Left renal cortex interstitium (tissue), 4 donors: ENCODE results near the gene CT83. TPM values are rescaled to one million over a fixed set of nuclear protein-coding genes. Genes with fewer than 3 reads are reported as not detected.

Source experiments
- DNase-seq, 4 donors: peaks; one replicate each; pipeline ENCODE4 v3.0.0-alpha.2; 2013; ENCODE audit warnings: low read depth in 4 of 4, low spot score in 2 of 4, missing footprints in 1 of 4
- polyA plus RNA-seq, 4 donors: library from polyadenylated mRNA; unstranded; fragments of 120-200 nt; gene quantifications; one replicate each; pipeline ENCODE4 v1.2.1, GENCODE V29; 2013; ENCODE audit not compliant: insufficient read length in 4 of 4

The CT83 gene, protein sequence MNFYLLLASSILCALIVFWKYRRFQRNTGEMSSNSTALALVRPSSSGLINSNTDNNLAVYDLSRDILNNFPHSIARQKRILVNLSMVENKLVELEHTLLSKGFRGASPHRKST
- polyA plus RNA-seq: not detected

DNA sequence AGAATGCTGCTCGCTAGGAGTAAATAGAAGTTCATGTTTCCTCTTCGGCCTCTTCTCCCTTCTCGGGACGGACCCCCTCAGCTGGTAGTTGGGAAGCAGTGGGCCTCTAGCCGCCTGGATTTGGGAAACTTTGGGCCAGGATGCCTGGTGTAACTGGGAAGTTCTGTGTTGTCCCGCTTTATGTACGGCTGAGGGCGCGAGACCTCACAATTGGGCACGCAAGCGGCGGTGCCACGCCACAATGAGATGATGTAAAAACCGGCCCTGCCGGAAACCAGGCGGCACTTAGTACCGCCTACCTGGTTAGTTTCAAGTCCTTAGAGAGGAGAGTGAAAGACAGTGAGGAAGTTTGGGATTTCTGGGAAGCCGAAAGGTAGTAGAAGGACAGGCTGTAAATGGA, at the start of gene CT83:
Gene CT83 (minus strand): TSS at position 155 of the 400 bp plus-strand sequence. CDS start 120 bp downstream, at position 35.
- no peak for DNase-seq

DNA sequence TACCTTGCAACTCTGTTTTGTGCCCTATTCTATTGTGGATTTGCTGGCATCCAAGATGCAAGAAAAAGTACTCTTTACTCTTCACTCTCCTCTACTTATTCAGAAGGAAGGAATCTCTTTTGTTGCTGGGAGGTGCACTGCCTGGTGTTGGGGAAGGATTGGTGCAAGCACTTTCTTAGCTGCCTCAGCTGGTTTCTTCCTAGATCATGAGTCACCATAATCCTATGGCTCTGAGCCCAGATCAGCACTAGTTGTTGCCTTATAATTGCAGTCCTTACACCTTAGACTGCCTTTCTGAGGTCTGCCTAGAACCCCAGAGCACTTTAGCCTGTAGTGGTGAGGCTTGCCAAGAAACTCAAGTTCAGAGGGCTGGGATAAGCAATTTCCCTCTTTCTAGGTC, 37.0 kb upstream of the CT83 start:
- no peak for DNase-seq

DNA sequence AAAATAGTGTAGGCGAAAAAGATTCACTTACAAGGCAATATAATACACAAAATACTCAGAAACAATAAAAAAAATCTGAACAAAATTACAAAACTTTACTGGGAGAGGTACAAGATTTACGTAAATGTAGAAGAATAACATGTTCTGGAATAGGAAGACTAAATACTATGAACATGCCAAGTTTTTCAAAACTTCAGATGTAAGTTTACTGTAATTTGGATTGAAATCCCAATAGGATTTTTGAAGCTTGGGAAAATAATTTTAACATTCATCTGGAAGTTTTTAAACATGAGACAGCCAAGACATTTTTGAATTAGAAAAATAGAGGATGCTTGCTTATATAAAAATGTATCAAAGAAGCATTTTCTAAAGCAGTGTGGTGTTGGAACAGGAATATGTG, 30.5 kb upstream of the CT83 start:
- DNase-seq: no peak

DNA sequence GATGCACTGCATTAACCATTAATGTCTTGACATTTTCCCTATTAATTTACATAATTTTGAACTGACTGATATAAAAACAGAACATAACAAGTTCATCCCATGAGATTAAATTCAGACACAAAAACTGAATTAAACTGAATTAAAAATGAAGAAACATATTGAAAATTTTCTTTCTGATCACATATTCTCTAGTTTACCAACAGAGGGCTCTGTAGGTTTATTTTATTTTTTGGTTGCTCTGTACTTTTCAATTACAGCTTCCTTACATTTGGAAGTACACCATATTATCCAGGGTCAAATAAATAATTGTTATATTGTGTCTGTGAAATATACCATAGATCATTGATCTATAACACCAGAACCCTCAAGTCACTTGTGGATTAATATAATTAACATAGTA, 27.3 kb upstream of the CT83 start:
- no peak for DNase-seq

DNA sequence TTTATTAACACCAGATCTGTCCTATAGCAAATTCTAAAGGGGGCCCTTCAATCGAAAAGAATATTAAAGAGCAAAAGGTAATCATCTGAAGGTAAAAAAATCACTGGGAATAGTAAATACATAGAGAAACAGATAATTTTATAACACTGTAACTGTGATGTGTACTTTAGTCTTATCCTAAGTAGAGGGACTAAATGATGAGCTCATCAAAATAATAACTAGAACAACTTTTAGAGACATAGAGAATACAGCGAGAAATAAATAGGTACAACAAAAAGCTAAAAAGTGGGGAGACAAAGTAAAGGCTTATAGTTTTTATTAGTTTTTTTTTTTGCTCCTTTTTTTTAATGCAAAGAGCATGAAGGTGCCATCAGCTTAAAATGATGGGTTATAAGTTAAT, 17.3 kb upstream of the CT83 start:
- DNase-seq: no peak

DNA sequence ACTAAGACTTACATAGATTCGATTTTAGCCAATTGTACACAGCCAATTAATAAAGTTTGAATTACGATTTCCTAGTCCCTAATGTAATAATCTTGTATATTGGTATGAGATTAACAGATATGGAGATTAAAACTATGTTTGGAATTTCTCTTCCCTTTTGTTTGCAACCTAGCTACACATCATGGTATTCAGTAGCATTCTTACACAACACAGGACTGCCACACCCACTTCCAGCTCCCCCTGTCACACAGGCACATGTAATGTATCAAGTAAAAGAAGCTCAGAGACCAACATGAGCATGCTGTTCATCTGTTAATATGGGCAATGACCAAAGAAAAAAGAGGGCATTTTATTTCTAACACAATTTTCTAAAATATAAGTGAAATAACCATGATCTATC, 13.6 kb downstream of the CT83 start:
- no peak for DNase-seq

DNA sequence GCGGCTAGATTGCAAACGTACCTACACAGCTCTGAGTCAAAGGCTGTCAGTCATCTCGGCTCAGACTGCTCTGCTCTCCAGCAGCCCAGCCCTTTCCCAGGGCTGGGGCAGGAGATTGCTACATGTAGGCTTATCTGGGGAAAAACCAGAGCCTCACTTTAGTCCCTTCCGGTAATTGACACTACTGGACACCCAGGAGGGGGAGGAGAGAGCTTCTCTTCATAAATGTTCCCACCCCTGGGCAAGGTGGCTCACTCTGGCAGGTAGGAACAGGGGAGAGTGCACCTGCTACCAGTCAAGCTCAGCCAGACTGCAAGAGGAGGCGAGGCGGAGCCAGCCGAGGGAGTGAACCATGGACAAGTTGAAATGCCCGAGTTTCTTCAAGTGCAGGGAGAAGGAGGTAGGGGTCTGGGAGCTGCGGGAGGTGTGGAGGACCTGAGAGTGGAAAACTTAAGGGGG, 26.4 kb downstream of the CT83 start, which contains the start of gene SLC6A14:
Gene SLC6A14 (plus strand): TSS at position 249 of the 459 bp plus-strand sequence. CDS start 104 bp downstream, at position 353.
- no peak for DNase-seq

DNA sequence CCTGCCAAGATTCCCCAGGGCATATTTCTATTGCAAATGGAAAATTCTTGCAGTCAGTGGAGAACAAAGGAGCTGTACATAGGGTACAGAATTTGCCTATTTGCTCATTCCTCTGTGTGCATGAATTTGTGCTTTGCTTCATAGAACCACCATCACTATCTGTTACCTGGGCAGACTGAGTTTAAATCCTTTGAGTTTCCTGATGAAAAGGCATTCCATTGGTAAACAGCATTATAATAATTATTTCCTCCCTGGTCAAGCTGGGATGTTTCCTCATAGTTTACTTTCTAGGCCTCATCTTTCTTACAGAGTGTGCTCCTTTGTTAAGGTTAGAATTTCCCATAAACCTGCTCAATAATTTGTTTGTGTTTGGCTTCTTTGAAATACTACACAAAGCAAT, 27.2 kb downstream of the CT83 start:
- DNase-seq: no peak

DNA sequence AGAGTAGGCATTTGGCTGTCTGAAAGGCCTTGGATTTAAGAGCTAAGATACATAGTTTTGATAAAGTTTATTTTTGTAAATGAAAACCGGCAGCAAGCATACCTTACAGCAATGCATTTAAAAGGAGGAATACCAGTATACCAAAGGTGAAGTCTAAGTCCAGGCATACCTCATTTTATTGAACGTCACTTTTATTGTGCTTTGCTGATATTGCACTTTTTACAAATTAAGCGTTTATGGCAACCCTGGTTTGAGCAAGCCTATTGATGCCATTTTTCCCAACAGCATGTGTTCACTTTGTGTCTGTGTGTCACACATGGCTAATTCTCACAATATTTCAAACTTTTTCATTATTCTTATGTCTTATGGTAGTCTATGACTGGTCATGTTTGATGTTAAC, 34.8 kb downstream of the CT83 start:
- no peak for DNase-seq

DNA sequence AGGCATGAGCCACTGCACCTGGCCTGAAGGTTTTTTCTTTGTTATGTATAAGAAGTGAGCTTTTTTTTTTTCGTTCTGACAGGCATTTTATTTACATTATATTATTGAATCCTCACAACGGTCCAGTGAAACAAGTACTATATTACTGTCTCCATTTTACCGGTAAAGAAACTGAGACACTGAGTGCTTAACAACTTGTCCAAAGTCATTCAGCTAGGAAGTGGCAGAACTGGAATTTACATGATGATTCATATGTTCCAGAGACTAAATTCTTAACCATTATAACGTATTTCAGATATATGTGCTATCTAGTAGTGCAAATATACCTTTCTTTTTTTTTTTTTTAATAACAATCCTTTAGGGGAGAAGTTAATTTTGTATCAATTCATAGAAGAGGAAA, 44.8 kb downstream of the CT83 start:
- no peak for DNase-seq

DNA sequence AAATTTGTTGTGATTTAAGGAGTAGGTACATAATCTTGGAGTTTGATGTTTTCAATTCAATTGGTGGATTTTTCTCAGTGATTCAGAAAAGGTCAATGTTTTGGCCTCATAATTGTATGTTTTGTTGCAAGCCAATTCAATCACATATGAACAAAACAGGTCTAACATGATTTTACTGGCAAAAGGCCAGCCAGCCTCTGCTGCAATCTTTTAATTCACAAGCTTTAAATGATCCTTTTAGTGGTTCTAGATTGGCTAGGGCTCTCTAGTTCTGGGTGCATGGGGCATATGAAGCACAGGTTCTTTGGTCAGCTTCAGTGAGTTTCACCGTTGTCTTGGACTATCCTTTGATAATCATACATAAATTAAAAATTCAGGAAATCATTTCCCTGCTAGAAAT, 45.6 kb downstream of the CT83 start:
- no peak for DNase-seq

DNA sequence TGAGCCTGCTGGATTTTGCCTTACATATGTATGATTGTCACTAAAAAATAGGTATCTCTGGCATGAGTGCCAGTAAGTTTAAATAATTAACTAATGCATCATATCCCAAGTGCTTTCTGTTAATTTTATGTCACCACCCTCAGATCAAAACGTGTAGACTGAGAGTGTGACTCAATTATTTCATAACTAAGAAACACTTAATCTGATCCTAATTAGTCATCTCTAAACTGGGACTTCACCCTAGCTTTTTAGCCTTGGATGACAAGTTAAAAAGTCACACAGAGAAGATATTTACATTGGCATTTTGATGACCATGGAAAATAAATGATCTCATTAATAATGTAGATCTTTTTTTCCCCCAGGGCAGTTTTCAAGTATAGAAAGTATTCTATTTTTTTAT, 49.5 kb downstream of the CT83 start:
- DNase-seq: no peak

Other genes with a start within 250 kb of the CT83 start
- gene SLC6A14, start 26.4 kb downstream of the CT83 start, polyA plus RNA-seq: under 1 TPM; 0.09 to 0.46 (median 0.23) TPM